GM18511 (cell line): ENCODE results near the gene NCAN.

Experiments
- ATAC-seq: cut with Tn5 transposase; IDR thresholded peaks from one replicate; pipeline ENCODE4 v1.9.1; 2021; ENCODE audit warnings: mild to moderate bottlenecking, moderate library complexity; ENCODE audit not compliant: unreplicated experiment

Gene NCAN

DNA sequence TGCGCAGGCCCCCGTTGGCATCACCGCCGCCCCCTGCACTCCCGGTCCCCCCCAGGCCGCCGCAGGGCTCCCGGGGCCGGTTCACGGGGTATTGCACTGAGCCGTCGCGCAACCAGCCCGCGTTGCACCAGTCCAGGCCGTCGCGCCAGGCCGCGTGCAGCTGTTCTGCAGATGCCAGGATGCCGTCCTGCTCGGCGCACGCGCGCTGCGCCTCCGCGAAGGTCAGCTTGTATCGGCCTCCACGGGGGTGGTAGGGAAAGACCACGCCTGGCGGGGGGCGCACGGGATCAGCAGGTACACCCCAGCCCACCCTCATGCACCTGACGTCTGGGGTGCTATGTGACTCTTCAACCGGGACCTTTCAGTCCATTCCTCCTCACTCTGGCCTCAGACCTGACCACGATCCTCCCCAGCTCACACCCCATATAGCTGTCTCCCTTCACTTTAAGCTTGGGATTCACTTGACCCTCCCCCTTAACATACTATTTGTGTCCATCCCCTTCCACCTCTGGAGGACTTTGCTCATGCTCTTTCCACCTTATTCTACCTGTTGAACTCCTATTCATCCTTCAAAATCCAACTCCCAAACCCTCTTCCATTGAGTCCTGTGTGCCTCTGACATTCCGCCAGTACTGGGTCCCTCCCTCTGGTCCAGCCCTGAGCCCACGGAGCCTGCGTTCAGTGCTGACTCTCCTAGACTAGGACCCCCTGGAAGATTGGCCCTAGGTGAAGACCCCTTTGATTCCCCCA is 47.0 kb downstream of the NCAN start:
- no peak for ATAC-seq

DNA sequence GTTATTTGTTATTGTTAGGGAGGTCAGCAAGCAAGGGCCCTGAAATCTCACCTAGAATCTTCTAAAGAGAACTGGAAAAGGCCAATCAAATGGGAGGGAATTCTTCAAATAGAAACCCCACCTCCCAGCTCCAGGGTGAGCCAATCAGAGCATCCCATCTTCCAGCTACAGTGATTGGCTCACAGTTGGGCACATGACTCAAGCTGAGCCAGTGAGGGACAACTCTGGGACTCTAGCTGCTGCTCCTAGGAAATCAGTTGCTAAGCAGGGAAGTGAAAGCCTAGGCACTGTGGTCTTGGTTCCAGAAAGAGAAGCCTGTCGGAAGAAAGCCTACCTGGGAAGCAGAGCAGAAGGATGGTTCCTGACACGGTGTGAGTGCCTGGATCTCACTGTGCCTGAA is 48.0 kb downstream of the NCAN start:
- no peak for ATAC-seq

DNA sequence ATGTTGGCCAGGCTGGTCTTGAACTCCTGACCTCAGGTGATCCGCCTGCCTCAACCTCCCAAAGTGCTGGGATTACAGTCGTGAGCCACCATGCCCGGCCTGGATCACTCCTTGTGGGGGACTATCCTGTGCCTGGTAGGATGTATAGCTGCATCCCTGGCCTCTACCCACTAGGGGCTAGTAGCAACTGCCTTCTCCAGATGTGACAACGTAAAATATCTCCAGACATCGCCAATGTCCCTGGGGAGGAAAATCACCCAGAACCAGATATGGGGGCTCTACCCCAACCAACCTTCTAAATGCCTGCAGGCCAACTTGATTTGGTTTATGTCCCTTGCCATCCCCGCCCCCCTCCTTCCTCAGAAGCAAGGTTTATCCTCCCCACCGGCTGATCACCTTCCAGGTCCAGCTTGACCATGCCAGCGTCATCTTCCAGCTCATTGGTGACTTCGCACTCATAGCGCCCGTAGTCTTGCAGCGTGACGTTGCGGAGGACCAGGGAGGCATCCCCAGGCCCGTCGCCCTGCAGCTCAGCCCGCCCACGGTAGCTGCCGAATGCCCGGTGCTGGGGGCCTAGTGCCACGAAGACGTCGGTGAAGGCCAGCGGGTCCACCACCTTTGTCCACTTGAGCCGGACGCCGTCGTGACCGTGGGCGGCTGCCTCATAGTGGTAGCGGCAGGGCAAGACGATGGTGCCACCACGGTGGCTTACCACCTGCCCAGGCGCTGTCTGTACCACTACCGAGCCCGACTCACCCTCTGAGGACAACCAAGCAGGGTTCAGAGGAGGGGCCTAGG is 48.9 kb downstream of the NCAN start:
- no peak for ATAC-seq

DNA sequence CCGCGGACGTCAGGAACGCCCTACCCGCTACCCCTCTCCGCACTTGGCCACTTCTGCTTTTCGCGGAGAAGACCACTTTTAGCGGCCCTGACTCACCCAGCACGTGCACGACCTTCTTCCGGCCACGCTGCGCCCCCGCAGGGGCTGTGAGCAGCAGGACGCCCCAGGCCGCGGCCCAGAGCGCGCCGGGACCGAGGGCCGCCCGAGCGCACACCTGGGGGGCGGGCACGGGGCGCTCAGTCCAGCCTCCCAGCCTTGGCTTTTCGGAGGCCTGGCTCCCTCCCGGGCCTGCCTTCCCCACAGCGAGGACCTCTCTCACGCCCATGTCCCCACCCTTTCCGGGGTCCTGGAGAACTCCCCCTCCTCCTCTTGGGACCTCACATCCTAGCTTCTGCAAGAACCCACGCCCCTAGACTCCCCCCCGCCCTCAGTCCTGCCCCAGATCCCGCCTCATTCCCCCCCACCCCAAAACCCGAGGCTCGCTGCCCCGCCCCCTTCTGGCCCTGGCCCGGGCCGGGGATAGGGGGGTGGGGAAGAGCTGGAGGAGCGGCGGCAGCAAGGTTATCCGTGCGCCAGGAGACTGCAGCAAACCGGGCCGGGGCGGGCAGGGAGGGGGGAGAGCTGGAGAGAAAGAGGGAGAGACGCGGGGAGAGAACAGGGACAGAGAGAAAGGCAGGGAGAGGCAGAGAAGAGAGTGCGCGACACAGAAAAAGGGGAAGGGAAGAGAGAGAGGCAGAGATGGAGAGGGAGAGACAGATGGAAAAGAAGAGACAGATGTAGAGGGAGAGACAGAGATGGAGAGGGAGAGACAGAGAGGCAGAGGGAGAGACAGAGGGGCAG is 49.8 kb downstream of the NCAN start:
- ATAC-seq = no peak

- ATAC-seq = no peak
These were observed 50.7 kb downstream of the NCAN start for GRCh38 chr19:19262190-19263057.

DNA sequence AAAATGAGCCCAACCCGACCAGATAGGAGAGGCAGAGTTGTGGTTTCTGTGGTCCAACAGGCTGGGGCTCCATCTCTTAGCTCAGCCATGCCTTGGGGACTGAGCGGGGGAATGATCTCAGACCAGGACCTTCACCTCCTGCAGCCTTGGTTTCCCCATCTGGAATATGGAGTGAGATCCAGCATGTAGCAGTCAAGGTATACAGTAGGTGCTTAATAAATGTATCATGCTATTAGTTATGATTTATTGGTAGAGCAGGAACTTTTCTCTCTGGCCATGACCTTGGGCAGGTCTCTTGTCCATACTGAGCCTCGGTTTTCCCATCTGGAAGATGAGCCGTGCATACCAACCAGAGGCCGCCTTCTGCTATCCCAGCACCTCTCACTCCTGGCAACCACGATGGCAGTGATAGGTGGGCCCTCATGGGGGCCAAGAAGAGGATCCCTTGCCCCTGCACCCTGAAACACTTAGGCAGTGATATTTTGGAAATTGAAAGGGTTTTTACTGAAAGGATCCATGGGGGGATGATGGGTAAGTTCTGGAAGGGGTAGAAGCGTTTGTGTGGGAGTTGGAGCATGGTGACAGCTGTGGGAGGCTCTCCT is 52.2 kb downstream of the NCAN start:
- no peak for ATAC-seq

GRCh38 chr19:19267305-19267704 is 55.5 kb downstream of the NCAN start:
- no peak for ATAC-seq

GRCh38 chr19:19268453-19269385 is 57.0 kb downstream of the NCAN start:
- ATAC-seq = no peak

DNA sequence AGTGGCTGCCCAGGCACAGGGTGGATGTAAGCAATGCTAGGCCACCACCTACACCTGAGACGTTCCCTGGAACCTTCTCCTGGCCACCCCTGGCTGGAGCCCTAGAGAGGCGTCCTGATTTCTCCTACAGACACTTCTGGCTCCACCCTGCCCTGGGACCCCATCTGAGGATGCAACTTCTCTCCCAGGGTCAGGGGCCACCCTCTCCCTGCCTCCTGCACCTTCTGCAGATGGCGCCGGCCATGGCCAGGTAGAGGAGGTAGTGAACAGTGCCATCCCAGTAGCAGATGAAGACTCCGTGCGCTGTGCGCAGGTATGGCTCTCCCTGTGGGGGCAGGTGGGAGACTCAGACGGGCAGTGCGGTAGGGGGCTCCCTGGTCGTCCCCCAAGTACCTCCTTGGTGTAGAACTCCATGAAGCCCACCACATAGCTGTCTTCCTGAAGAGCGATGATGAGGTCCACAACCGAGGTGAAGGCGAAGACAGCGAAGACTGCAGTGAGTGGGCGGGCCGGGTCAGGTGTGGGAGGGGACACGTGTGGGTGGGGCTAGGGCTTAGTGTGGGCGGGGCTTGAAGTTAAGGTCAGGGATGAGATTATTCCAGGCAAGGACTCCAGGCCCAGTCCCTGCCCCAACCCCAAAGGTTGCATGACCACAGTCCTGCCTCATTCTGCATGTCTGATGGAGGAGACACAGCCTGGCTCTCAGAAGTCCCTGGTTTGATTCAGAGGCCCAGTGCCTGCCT is 58.4 kb downstream of the NCAN start:
- ATAC-seq = no peak

GRCh38 chr19:19270749-19271571 is 59.2 kb downstream of the NCAN start:
- no peak for ATAC-seq

- no peak for ATAC-seq
These were observed 60.3 kb downstream of the NCAN start for GRCh38 chr19:19271828-19272599.

- ATAC-seq = no peak
These were observed 62.4 kb downstream of the NCAN start for GRCh38 chr19:19274146-19274545.

DNA sequence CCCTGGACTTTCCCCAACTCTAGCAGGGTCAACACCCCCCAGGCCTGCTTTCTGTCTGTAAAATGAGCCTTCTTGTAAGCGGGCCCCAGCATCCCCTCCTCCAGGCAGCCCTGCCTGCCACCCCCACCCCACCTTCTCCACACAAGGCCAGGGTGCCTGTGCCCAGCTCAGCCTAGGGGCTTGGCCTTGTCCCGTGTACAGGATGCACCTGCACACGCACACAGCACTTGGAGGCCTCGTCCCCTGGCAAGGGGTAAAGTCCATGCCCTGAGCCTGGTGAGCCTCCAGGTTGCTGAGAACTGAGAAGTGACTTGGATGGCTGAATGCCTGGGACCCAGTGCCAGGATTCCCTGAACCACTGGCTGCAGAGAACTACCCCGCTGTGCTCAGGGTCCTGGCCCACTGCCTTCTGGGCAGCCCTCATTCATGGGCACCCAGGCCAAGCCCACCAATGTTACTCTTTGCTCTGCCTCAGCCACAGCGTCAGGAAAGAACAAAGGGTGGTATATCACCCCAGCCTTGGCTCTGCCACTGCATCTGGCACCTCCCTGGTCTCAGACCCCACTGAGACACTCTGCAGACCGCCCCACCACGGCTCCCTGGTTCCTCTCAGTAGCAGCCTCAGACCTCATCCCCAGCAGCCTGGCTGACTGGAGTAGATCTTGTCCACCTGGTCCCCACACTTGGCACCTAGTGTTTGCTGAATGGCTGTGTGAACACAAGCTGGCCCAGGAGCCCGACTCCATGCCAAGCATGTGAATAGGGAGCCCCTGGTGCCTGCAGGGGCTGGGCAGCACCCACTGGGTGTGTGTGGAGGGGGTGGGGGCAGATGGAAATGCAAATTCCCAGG is 63.2 kb downstream of the NCAN start:
- ATAC-seq = no peak

GRCh38 chr19:19276386-19276785 is 64.6 kb downstream of the NCAN start:
- ATAC-seq = no peak

DNA sequence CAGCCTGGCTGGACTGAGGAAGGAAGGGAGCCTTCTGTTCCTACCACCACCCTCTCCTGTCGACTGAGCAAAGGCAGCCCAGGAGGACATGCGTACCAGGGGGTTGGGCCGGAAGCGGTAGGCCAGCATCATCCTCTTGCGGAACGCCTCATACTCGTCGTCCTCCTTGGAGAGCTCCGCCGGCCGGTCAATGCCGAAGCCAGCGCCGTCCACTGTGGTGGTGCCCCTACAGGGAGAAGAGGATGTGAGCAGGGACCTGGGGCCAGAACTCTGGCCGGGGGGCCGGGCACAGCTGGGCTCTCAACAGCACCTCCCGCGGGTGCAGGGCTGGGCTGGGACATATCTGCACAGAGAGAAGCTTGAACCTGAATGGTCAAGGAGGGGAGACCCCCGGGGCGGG is 65.1 kb downstream of the NCAN start:
- no peak for ATAC-seq

- no peak for ATAC-seq
These were observed 66.6 kb downstream of the NCAN start for GRCh38 chr19:19278315-19278714.
